Measurements from ENCODE around the gene PPP3CA. TPM values are rescaled to one million over a fixed set of nuclear protein-coding genes. Genes with fewer than 3 reads are reported as not detected.

Gene PPP3CA
- total RNA-seq, 2 donors from 2014 or later, result 13.7 to 20.8 TPM

GRCh38 chr4:100977746-100978397 is 369.5 kb downstream of the PPP3CA start:
- peak; percentile 50 for ATAC-seq
- DNase-seq, result peak in 2 of 4 donors; percentile 4 to 16
- TF ChIP-seq POLR2A (IDR thresholded peaks at IDR 0.05), result no peak
- no peak for TF ChIP-seq CTCF (IDR thresholded peaks at IDR 0.05)
- no peaks in the 10 kb centered on the region for H3K27me3 ChIP-seq
- H3K27ac ChIP-seq, result no peak overlapping the region
- H3K36me3 ChIP-seq (replicated peaks in 1 of 2; ENCODE audit: insufficient read depth in 1 of 2, low read depth in 2 of 2), result no peaks in the 10 kb centered on the region
- 45 to 60% methylated on average over 3 of the region's 3 CpGs for WGBS, 2 donors
- intact Hi-C loops (cut with DNase I), result no loop called here
- H3K9me3 ChIP-seq, result no peaks in the 10 kb centered on the region
- H3K4me1 ChIP-seq, result peaks cover 7% of the 10 kb centered on the region
- H3K4me3 ChIP-seq, result no peak overlapping the region

GRCh38 chr4:100977274-100977673 is 370.1 kb downstream of the PPP3CA start:
- ATAC-seq, result no peak
- H3K4me3 ChIP-seq, result no peak overlapping the region
- H3K36me3 ChIP-seq (replicated peaks in 1 of 2; ENCODE audit: insufficient read depth in 1 of 2, low read depth in 2 of 2), result no peaks in the 10 kb centered on the region
- no peaks in the 10 kb centered on the region for H3K27me3 ChIP-seq
- intact Hi-C loops (cut with DNase I), result no loop called here
- H3K9me3 ChIP-seq, result no peaks in the 10 kb centered on the region
- H3K27ac ChIP-seq, result no peak overlapping the region
- no peak for TF ChIP-seq POLR2A (IDR thresholded peaks at IDR 0.05)
- TF ChIP-seq CTCF (IDR thresholded peaks at IDR 0.05), result no peak
- H3K4me1 ChIP-seq, result peaks cover 7% of the 10 kb centered on the region
- no peak for DNase-seq

MicroRNAs within 50 kb of the gene (microRNA counts, 767-probe panel; counts per million panel counts)
- microRNA hsa-miR-1255a, result 0 to 736 counts per million in 2 donors

Small RNAs within 50 kb of the gene (microRNA-seq; reads per million reads assigned to microRNA genes)
- gene MIR1255A (ENCODE audit: borderline number of aligned reads in 2 of 2, borderline replicate concordance in 2 of 2) (1.3 to 1.4 reads per million in 2 donors), gene MIR8066 (ENCODE audit: borderline number of aligned reads in 2 of 2, borderline replicate concordance in 2 of 2) (0 reads per million in 2 donors)

Small RNAs within 50 kb of the gene (small RNA-seq; reads per million reads assigned to genes)
- gene MIR1255A (not detected), gene MIR8066 (not detected)
